Suppressor macrophage (primary cell): ENCODE measurements around the gene GALNT8.
"Not testable (repeated sequence)": the region's sequence is repeated elsewhere in the genome, so short reads cannot be mapped to it uniquely, and the experiment has no call there.

Experiments
- DNase-seq, 4 experiments: peaks; one replicate each; pipeline ENCODE4 v3.0.0-alpha.2; 2020 to 2022
- total RNA-seq, 17 experiments: gene quantifications; one replicate each; lab custom pipeline; 2026; ENCODE audit warnings: mixed read lengths in 6 of 17, inconsistent platforms in 3 of 17; lab: John Stamatoyannopoulos, UW

The GALNT8 gene
- 0 to 2.2 (median 0.05) reads per million in 17 experiments for total RNA-seq

- no peak for DNase-seq
Measured at GRCh38 chr12:4719821-4720636, at the start of gene GALNT8. Gene GALNT8, plus strand, starts transcription at chr12:4720400. Its CDS starts 278 bp downstream, at chr12:4720678.

- no peak for DNase-seq
Measured at GRCh38 chr12:4679711-4680110, 40.5 kb upstream of the GALNT8 start.

GRCh38 chr12:4681732-4682131 is 38.5 kb upstream of the GALNT8 start:
- DNase-seq = no peak

GRCh38 chr12:4685317-4685716 is 34.9 kb upstream of the GALNT8 start:
- DNase-seq = no peak

- no peak for DNase-seq
Measured at GRCh38 chr12:4690760-4691159, 29.4 kb upstream of the GALNT8 start.

GRCh38 chr12:4700621-4701026 is 19.6 kb upstream of the GALNT8 start:
- peak in 2 of 4 experiments; percentile 3 to 4 for DNase-seq

GRCh38 chr12:4701395-4702190 is 18.6 kb upstream of the GALNT8 start:
- no peak for DNase-seq

- no peak for DNase-seq
Measured at GRCh38 chr12:4703676-4704075, 16.5 kb upstream of the GALNT8 start.

- DNase-seq = no peak
Measured at GRCh38 chr12:4705824-4706223, 14.4 kb upstream of the GALNT8 start.

GRCh38 chr12:4707306-4707705 is 12.9 kb upstream of the GALNT8 start:
- DNase-seq = no peak

GRCh38 chr12:4710113-4710512 is 10.1 kb upstream of the GALNT8 start:
- DNase-seq = peak in 2 of 4 experiments; percentile 16 to 21

GRCh38 chr12:4714879-4715278 is 5.3 kb upstream of the GALNT8 start:
- no peak for DNase-seq

GRCh38 chr12:4717806-4718205 is 2.4 kb upstream of the GALNT8 start:
- DNase-seq = no peak

GRCh38 chr12:4720637-4720995 is 416 bp downstream of the GALNT8 start:
- no peak for DNase-seq

GRCh38 chr12:4721587-4721986 is 1.4 kb downstream of the GALNT8 start:
- DNase-seq = not testable (repeated sequence)

GRCh38 chr12:4723226-4723625 is 3.0 kb downstream of the GALNT8 start:
- DNase-seq = no peak

GRCh38 chr12:4725057-4725456 is 4.9 kb downstream of the GALNT8 start:
- DNase-seq = no peak

- DNase-seq = no peak
Measured at GRCh38 chr12:4734625-4735340, 14.6 kb downstream of the GALNT8 start.

- no peak for DNase-seq
Measured at GRCh38 chr12:4736091-4736490, 15.9 kb downstream of the GALNT8 start.

- no peak for DNase-seq
Measured at GRCh38 chr12:4738541-4738940, 18.3 kb downstream of the GALNT8 start.

GRCh38 chr12:4742416-4742970 is 22.3 kb downstream of the GALNT8 start:
- DNase-seq = no peak

GRCh38 chr12:4743046-4743445 is 22.8 kb downstream of the GALNT8 start:
- DNase-seq = peak in 1 of 4 experiments; percentile 3

GRCh38 chr12:4744709-4745108 is 24.5 kb downstream of the GALNT8 start:
- no peak for DNase-seq
